Pancreas (tissue), 10 donors: Measurements from ENCODE around the gene STAT3. TPM values are rescaled to one million over a fixed set of nuclear protein-coding genes. Genes with fewer than 3 reads are reported as not detected.

Source experiments
- ATAC-seq, 4 donors: fragments of 200-7000 bp; cut with Tn5 transposase; one replicate each; pipeline versions ENCODE4 v1.8.0 to v1.9.1; 2020; ENCODE audit warnings: mild to moderate bottlenecking in 4 of 4, moderate library complexity in 4 of 4
- DNase-seq, 6 donors: peaks; one replicate each; pipeline ENCODE4 v3.0.0-alpha.2; 2020
- FAIRE-seq: peaks from 2 replicates; lab custom pipeline; 2012; peaks lifted over from hg19 to GRCh38; lab: Jason Lieb, UNC
- H3K27ac ChIP-seq, 4 donors: fragments of 200-600 bp; sonication (generic); 1 replicate in 3 of 4; 2 replicates in 1 of 4; pipeline versions ENCODE4 v1.5.0 to v1.8.0; 2020
- H3K27me3 ChIP-seq, 4 donors: fragments of 200-600 bp; one replicate each; pipeline ENCODE4 v1.8.0; 2021
- H3K36me3 ChIP-seq, 3 donors: fragments of 200-600 bp; sonication (generic) in 1 of 3; one replicate each; pipeline versions ENCODE4 v1.5.0 to v1.8.0; 2020 to 2021
- H3K4me1 ChIP-seq, 3 donors: fragments of 200-600 bp; one replicate each; pipeline ENCODE4 v1.8.0; 2021
- H3K4me3 ChIP-seq, 4 donors: fragments of 200-600 bp; sonication (generic) in 2 of 4; one replicate each; pipeline versions ENCODE4 v1.5.0 to v1.8.0; 2020 to 2021
- H3K9me3 ChIP-seq, 4 donors: fragments of 200-600 bp; one replicate each; pipeline ENCODE4 v1.8.0; 2021
- WGBS, 2 donors: extraction: QIAGEN DNeasy Blood & Tissue Kit; methylation state at CpG; one replicate each; pipeline ENCODE4 v1.1.7; 2013; 5-methylcytosine and 5-hydroxymethylcytosine counted together
- intact Hi-C, 3 donors: fragments of 100-400 bp; cut with DNase I; formaldehyde crosslinking; loops; one replicate each; pipeline versions ENCODE4 v1.11.1 to v1.14.2; 2022
- polyA plus RNA-seq, 2 donors: library from polyadenylated mRNA; stranded (reverse); fragments of 200-250 nt; gene quantifications; one replicate each; pipeline ENCODE4 v1.2.3, GENCODE V29; 2013
- total RNA-seq, 6 donors: library from RNA; stranded (reverse); fragmentation: NEBNext Ultra II Directional in 4 of 6; extraction: Animal tissue kit (Norgen Biotek cat#: 25700) in 4 of 6; gene quantifications; one replicate each; pipeline versions ENCODE4 v1.2.1 to v1.2.4, GENCODE V29; 2021 to 2023
- TF ChIP-seq, protein P1 (sequence below), 4 donors: fragments of 200-600 bp; sonication (generic) in 3 of 4; IDR thresholded peaks; one replicate each; pipeline versions ENCODE4 v1.5.0 to v1.8.0; 2021; ENCODE audit warnings: antibody characterized with exemption in 4 of 4
- donor health status: healthy with polysubstance abuse.
- donor health status: DM: no; HTN: no; CAD: no; lungs with moderate emphysema.
- donor health status: DM: no; HTN: no; CAD: no.
- donor health status: control.
- donor health status: control.
- donor health status: Bipolar disorder and iron deficiency.
- donor health status: DM: yes; HTN: yes; CAD: no.
- donor health status: DM: no; HTN: no; CAD: no.
- donor health status: DM: no; HTN: no; CAD: no.
- donor health status: DM: yes; HTN: yes; CAD: no.

STAT3 gene
- total and polyA plus RNA-seq, 8 donors, result 37.9 to 127 (median 70.6) TPM

DNA sequence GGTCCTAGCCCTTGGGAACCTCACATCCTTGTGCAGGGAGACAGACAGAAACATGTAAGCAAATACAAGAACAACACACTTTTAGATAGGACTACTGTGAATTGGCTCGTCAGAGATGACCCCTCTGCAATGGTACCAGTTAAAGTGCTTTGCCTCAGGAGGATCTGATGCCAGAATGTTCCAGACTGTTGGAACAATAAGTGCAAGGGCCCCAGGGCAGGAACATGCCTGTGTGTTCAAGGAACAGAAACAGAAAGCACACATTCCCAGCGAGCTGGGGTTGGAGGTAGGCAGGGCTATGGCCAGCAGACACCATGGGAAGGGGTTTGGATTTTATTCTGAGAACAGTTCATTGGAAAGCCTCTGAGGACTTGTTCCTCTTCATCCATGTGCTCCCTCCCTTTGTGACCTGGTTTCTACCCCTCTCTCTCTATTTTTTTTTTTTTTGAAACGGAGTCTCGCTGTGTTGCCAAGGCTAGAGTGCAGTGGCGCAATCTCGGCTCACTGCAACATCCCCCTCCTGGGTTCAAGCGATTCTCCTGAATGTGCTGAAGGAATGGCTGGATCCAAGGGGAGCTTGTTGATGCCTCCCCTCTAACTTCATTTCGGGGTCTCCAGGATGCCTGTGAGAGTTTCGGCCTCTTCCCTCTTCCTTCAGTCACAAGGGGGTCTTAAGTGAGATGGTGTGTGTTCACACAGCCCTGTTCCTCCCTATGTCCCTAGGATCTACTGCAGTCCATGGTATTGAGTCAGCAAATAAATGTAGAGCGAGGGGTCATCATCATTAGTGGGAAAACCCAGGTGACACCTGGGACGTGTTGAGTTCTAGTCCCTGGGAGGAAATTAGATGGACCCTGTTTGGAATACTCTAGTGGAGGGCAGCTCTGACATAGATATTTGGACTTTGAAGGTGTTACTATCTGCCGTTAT lies 93.5 kb downstream of the STAT3 start:
- ATAC-seq, result no peak

DNA sequence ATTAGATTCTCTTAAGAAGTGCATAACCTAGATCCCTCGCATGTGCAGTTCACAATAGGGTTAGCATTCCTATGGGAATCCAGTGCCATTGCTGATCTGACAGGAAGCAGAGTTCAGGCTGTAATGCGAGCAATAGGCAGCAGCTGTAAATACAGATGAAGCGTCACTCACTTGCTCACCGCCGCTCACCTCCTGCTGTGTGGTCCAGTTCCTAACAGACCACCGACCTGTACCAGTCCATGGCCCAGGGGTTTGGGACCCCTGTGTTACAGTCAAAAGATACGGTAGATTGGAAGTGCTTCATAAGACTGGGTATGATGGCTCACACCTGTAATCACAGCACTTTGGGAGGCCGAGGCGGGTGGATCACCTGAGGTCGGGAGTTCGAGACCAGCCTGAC lies 97.1 kb downstream of the STAT3 start:
- Histone ChIP-seq H3K9me3 (no peaks in the 10 kb centered on the region), H3K4me1 (peaks cover 0 to 9% (median 0%) of the 10 kb centered on the region in 3 donors), H3K36me3 (peaks cover 0 to 3% (median 0%) of the 10 kb centered on the region in 3 donors), H3K27me3 (no peaks in the 10 kb centered on the region), H3K4me3 (no peak overlapping the region), H3K27ac (no peak overlapping the region)
- ATAC-seq (no peak), DNase-seq (peak in 1 of 6 donors; percentile 32), FAIRE-seq (no peak)
- 94 to 95% methylated on average over 11 of the region's 11 CpGs for WGBS, 2 donors
- TF ChIP-seq, protein P1, sequence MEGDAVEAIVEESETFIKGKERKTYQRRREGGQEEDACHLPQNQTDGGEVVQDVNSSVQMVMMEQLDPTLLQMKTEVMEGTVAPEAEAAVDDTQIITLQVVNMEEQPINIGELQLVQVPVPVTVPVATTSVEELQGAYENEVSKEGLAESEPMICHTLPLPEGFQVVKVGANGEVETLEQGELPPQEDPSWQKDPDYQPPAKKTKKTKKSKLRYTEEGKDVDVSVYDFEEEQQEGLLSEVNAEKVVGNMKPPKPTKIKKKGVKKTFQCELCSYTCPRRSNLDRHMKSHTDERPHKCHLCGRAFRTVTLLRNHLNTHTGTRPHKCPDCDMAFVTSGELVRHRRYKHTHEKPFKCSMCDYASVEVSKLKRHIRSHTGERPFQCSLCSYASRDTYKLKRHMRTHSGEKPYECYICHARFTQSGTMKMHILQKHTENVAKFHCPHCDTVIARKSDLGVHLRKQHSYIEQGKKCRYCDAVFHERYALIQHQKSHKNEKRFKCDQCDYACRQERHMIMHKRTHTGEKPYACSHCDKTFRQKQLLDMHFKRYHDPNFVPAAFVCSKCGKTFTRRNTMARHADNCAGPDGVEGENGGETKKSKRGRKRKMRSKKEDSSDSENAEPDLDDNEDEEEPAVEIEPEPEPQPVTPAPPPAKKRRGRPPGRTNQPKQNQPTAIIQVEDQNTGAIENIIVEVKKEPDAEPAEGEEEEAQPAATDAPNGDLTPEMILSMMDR (IDR thresholded peaks at IDR 0.05), result no peak
- intact Hi-C loops, result no loop called here

More for the DNA sequence above, 93.5 kb downstream of the STAT3 start:
- peak in 1 of 6 donors; percentile 21 for DNase-seq
- Histone ChIP-seq H3K4me1 (no peaks in the 10 kb centered on the region), H3K36me3 (peaks cover 0 to 3% (median 0%) of the 10 kb centered on the region in 3 donors), H3K9me3 (no peaks in the 10 kb centered on the region), H3K27me3 (no peaks in the 10 kb centered on the region), H3K27ac (no peak overlapping the region), H3K4me3 (no peak overlapping the region)
- 81 to 82% methylated on average over 12 of the region's 12 CpGs for WGBS, 2 donors
- FAIRE-seq, result no peak
- TF ChIP-seq, protein P1 (IDR thresholded peaks at IDR 0.05), result no peak
- intact Hi-C loops, result no loop called here

DNA sequence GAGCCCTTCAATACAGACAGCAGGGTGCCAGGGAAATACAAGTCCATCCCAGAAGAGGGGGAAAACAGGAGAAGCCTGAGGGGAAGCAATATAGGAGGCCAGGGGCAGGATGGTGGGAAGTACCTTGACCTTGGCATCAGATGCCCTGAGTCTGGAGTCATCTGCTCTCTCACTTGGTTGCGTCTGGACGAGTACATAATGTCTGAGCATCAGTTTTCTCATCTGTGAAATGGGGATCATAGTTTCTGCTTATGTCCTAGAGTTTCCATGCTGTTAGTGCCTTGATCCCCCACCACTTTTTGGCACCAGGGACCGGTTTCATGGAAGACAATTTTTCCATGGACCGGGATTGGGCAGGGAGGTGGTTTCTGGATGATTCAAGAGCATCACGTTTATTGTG lies 97.7 kb downstream of the STAT3 start:
- H3K4me3 ChIP-seq, result no peak overlapping the region
- peak in 2 of 6 donors; percentile 1 to 4 for DNase-seq
- no peak for ATAC-seq
- no peak for FAIRE-seq
- no peaks in the 10 kb centered on the region for H3K36me3 ChIP-seq
- H3K9me3 ChIP-seq, result no peaks in the 10 kb centered on the region
- 85 to 89% methylated on average over 5 of the region's 5 CpGs for WGBS, 2 donors
- TF ChIP-seq, protein P1 (IDR thresholded peaks at IDR 0.05), result no peak
- peaks cover 0 to 9% (median 0%) of the 10 kb centered on the region in 3 donors for H3K4me1 ChIP-seq
- no peaks in the 10 kb centered on the region for H3K27me3 ChIP-seq
- intact Hi-C loops, result no loop called here
- H3K27ac ChIP-seq, result no peak overlapping the region

DNA sequence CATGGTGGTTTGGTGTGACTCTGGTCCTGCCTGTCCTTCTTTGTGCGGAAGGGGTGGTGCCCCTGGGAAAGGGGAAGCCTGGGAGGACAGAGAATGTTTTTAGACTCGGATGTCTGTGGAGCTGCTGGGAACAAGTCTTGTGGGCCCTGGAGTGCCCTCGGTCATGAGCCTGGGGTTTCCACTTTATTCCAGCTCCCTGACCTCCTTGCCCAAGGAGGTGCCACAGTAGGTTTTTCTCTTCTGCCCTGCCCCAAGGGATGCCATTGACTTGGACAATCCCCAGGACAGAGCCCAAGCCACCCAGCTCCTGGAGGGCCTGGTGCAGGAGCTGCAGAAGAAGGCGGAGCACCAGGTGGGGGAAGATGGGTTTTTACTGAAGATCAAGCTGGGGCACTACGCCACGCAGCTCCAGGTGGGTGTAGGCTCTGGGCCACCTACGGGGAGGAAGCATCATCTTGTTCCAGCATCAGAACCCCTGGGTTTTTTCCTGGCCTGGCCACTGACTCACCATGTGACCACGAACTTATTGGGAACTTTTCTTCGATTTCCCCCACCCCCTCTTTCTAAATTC lies 98.5 kb downstream of the STAT3 start:
- no peaks in the 10 kb centered on the region for H3K36me3 ChIP-seq
- TF ChIP-seq, protein P1 (IDR thresholded peaks at IDR 0.05), result no peak
- peaks cover 0 to 9% (median 0%) of the 10 kb centered on the region in 3 donors for H3K4me1 ChIP-seq
- peak in 1 of 6 donors; percentile 1 for DNase-seq
- no peaks in the 10 kb centered on the region for H3K9me3 ChIP-seq
- H3K4me3 ChIP-seq, result peak overlapping the region in 1 of 4 donors; percentile 71
- ATAC-seq, result peak in 2 of 4 donors; percentile 1 to 5
- H3K27ac ChIP-seq, result peak overlapping the region in 2 of 4 donors; percentile 70 to 71
- no peaks in the 10 kb centered on the region for H3K27me3 ChIP-seq
- no peak for FAIRE-seq
- intact Hi-C loops, result no loop called here
- WGBS, 2 donors, result 89 to 98% methylated on average over 9 of the region's 9 CpGs
